ENCODE measurements around the gene LBP.
A peak's percentile ranks its signal among the peaks of the same experiment; 100 is the strongest.

- TF ChIP-seq CTCF (IDR thresholded peaks at IDR 0.05) (no peak), POLR2A (IDR thresholded peaks at IDR 0.05) (no peak), POLR2AphosphoS5 (IDR thresholded peaks at IDR 0.05) (peak; percentile 26 to 55 (median 42))
Measured at GRCh38 chr20:38298768-38299288, 47.5 kb upstream of the LBP start.
